H1 (cell line): ENCODE results near the gene PACSIN1. TPM values are rescaled to one million over a fixed set of nuclear protein-coding genes. Genes with fewer than 3 reads are reported as not detected.

ENCODE experiments used
- CTCF ChIA-PET: fragments of 300-600 bp; sonication (Branson Sonifier 250); formaldehyde crosslinking; loops from one replicate; lab custom pipeline; 2021; ENCODE audit not compliant: partially characterized antibody; lab: Charles Lee
- POLR2A ChIA-PET: fragments of 300-600 bp; sonication (Branson Sonifier 250); formaldehyde crosslinking; loops from one replicate; lab custom pipeline; 2021; ENCODE audit warnings: inconsistent platforms; ENCODE audit not compliant: partially characterized antibody; lab: Charles Lee
- DNase-seq, 2 experiments: peaks; one replicate each; pipeline versions ENCODE4 v3.0.0 to v3.0.0-alpha.2; 2010 to 2022; ENCODE audit warnings: low spot score in 2 of 2, low read depth in 1 of 2, mixed read lengths in 1 of 2
- FAIRE-seq: peaks from 2 replicates; lab custom pipeline; 2011; peaks lifted over from hg19 to GRCh38; lab: Jason Lieb, UNC
- H2AFZ ChIP-seq: 2 replicates; pipeline ENCODE4 v1.8.1; 2012; ENCODE audit warnings: low read length, inconsistent platforms
- H2AK5ac ChIP-seq: 2 replicates; pipeline ENCODE4 v1.6.1; 2013; ENCODE audit warnings: low read depth, low read length
- H2BK120ac ChIP-seq: replicated peaks from 2 replicates; pipeline ENCODE3; 2013; ENCODE audit warnings: low read depth, low read length, inconsistent platforms
- H2BK12ac ChIP-seq: 2 replicates; pipeline ENCODE4 v1.6.1; 2013; ENCODE audit warnings: low read depth, low read length
- H2BK15ac ChIP-seq: 2 replicates; pipeline ENCODE4 v1.6.1; 2013; ENCODE audit warnings: low read length
- H2BK20ac ChIP-seq: 2 replicates; pipeline ENCODE4 v1.6.1; 2013; ENCODE audit warnings: low read length
- H2BK5ac ChIP-seq: 2 replicates; pipeline ENCODE4 v1.6.1; 2013; ENCODE audit warnings: low read depth, low read length
- H3K14ac ChIP-seq: 2 replicates; pipeline ENCODE4 v1.6.1; 2013; ENCODE audit warnings: inconsistent platforms; ENCODE audit not compliant: insufficient read length
- H3K18ac ChIP-seq: 2 replicates; pipeline ENCODE4 v1.6.1; 2013; ENCODE audit warnings: low read length; ENCODE audit errors: extremely low read depth
- H3K23ac ChIP-seq: 2 replicates; pipeline ENCODE4 v1.6.1; 2013; ENCODE audit warnings: inconsistent platforms; ENCODE audit not compliant: insufficient read length
- H3K23me2 ChIP-seq: 2 replicates; pipeline ENCODE4 v1.6.1; 2013; ENCODE audit warnings: low read depth, low read length
- H3K27ac ChIP-seq: 2 replicates; pipeline ENCODE4 v1.6.1; 2011; ENCODE audit warnings: low read depth, low read length, inconsistent platforms
- H3K27me3 ChIP-seq, 4 experiments: replicated peaks in 1 of 4; 1 replicate in 1 of 4; 2 replicates in 3 of 4; pipeline versions ENCODE4 v1.6.1 to v1.8.1; 2011 to 2013; ENCODE audit warnings: low read length in 3 of 4, mild to moderate bottlenecking in 3 of 4, inconsistent platforms in 2 of 4, mixed read lengths in 2 of 4, moderate library complexity in 1 of 4; ENCODE audit not compliant: control insufficient read depth in 3 of 4, insufficient read depth in 3 of 4; ENCODE audit errors: extremely low read depth in 1 of 4
- H3K36me3 ChIP-seq, 4 experiments: 2 replicates each; pipeline versions ENCODE4 v1.6.1 to v1.8.1; 2011 to 2013; ENCODE audit warnings: mild to moderate bottlenecking in 4 of 4, low read length in 3 of 4, moderate library complexity in 2 of 4, control low read depth in 1 of 4, inconsistent platforms in 1 of 4; ENCODE audit not compliant: insufficient read depth in 4 of 4, control insufficient read depth in 2 of 4
- H3K4ac ChIP-seq: replicated peaks from 2 replicates; pipeline ENCODE3; 2013; ENCODE audit warnings: low read length, low read depth, mixed read lengths, inconsistent platforms; ENCODE audit not compliant: insufficient read length
- H3K4me1 ChIP-seq, 4 experiments: replicated peaks in 1 of 4; 1 replicate in 1 of 4; 2 replicates in 3 of 4; pipeline versions ENCODE4 v1.6.1 to v1.8.1; 2011 to 2013; ENCODE audit warnings: low read length in 3 of 4, inconsistent platforms in 2 of 4, mixed read lengths in 1 of 4; ENCODE audit not compliant: insufficient read depth in 4 of 4, control insufficient read depth in 3 of 4
- H3K4me2 ChIP-seq, 2 experiments: 2 replicates each; pipeline versions ENCODE4 v1.6.1 to v1.8.1; 2011 to 2013; ENCODE audit warnings: low read depth in 2 of 2, low read length in 2 of 2, control low read depth in 1 of 2, inconsistent platforms in 1 of 2, mild to moderate bottlenecking in 1 of 2; ENCODE audit not compliant: insufficient read depth in 1 of 2
- H3K4me3 ChIP-seq, 4 experiments: fragments of 200-600, 300-600 bp in 1 of 4; sonication (generic), shearing (Covaris generic), sonication (Bioruptor Twin) in 1 of 4; 2 replicates each; pipeline versions ENCODE4 v1.5.1 to v1.8.1; 2011 to 2016; ENCODE audit warnings: low read length in 4 of 4, low read depth in 3 of 4, control low read depth in 2 of 4, inconsistent platforms in 2 of 4, mild to moderate bottlenecking in 2 of 4, mixed read lengths in 1 of 4, moderate library complexity in 1 of 4; ENCODE audit not compliant: insufficient read depth in 2 of 4; ENCODE audit errors: extremely low read depth in 1 of 4
- H3K56ac ChIP-seq: replicated peaks from 2 replicates; pipeline ENCODE3; 2013; ENCODE audit warnings: low read depth, mild to moderate bottlenecking, mixed read lengths, low read length, inconsistent platforms; ENCODE audit not compliant: insufficient read length
- H3K79me1 ChIP-seq: 2 replicates; pipeline ENCODE4 v1.6.1; 2013; ENCODE audit warnings: low read depth, low read length, control low read depth
- H3K79me2 ChIP-seq, 2 experiments: 2 replicates each; pipeline versions ENCODE4 v1.6.1 to v1.8.1; 2012 to 2013; ENCODE audit warnings: low read length in 2 of 2, mild to moderate bottlenecking in 2 of 2, inconsistent platforms in 1 of 2; ENCODE audit not compliant: insufficient read depth in 2 of 2, control insufficient read depth in 1 of 2
- H3K9ac ChIP-seq, 4 experiments: replicated peaks in 1 of 4; 1 replicate in 1 of 4; 2 replicates in 3 of 4; pipeline versions ENCODE4 v1.6.1 to v1.8.1; 2011 to 2013; ENCODE audit warnings: low read depth in 3 of 4, low read length in 3 of 4, control low read depth in 2 of 4, mild to moderate bottlenecking in 2 of 4, moderate library complexity in 2 of 4, inconsistent platforms in 1 of 4; ENCODE audit errors: extremely low read depth in 1 of 4
- H3K9me3 ChIP-seq, 2 experiments: 2 replicates each; pipeline versions ENCODE4 v1.6.1 to v1.8.1; 2012 to 2013; ENCODE audit warnings: mild to moderate bottlenecking in 2 of 2, moderate library complexity in 2 of 2, control low read depth in 1 of 2, inconsistent platforms in 1 of 2, low read depth in 1 of 2, low read length in 1 of 2, mixed read lengths in 1 of 2; ENCODE audit not compliant: insufficient read depth in 2 of 2
- H4K20me1 ChIP-seq, 2 experiments: replicated peaks in 1 of 2; 2 replicates each; pipeline versions ENCODE3 to v1.8.1; 2011 to 2013; ENCODE audit warnings: inconsistent platforms in 2 of 2, low read length in 2 of 2, mild to moderate bottlenecking in 1 of 2; ENCODE audit not compliant: insufficient read depth in 2 of 2, control insufficient read depth in 1 of 2
- H4K5ac ChIP-seq: 2 replicates; pipeline ENCODE4 v1.6.1; 2013; ENCODE audit warnings: low read length, low read depth, mixed read lengths, inconsistent platforms; ENCODE audit not compliant: insufficient read length
- H4K8ac ChIP-seq: 2 replicates; pipeline ENCODE4 v1.8.0; 2013; ENCODE audit warnings: mild to moderate bottlenecking, moderate library complexity, low read length, inconsistent platforms; ENCODE audit not compliant: insufficient read depth; ENCODE audit errors: extremely low read depth
- H4K91ac ChIP-seq: replicated peaks from 2 replicates; pipeline ENCODE3; 2013; ENCODE audit warnings: low read length, mixed read lengths, inconsistent platforms; ENCODE audit not compliant: insufficient read length
- CEBPB ChIP-seq: IDR thresholded peaks from 2 replicates; pipeline ENCODE4 v1.6.1; 2012; ENCODE audit warnings: low read depth, low read length
- EP300 ChIP-seq, 2 experiments: IDR thresholded peaks; 1 replicate in 1 of 2; 2 replicates in 1 of 2; pipeline ENCODE4 v1.6.1; 2011 to 2012; ENCODE audit warnings: low read depth in 2 of 2, low read length in 2 of 2, mild to moderate bottlenecking in 2 of 2, borderline replicate concordance in 1 of 2, inconsistent platforms in 1 of 2, moderate library complexity in 1 of 2
- FOSL1 ChIP-seq: IDR thresholded peaks from 2 replicates; pipeline ENCODE4 v1.6.1; 2011; ENCODE audit warnings: mild to moderate bottlenecking, low read depth, low read length, moderate library complexity; ENCODE audit not compliant: insufficient read depth
- JUN ChIP-seq: IDR thresholded peaks from 2 replicates; pipeline ENCODE4 v1.6.1; 2011; ENCODE audit warnings: low read depth, mild to moderate bottlenecking, improper control_type of control experiment, low read length
- NANOG ChIP-seq: IDR thresholded peaks from 2 replicates; pipeline ENCODE4 v1.6.1; 2011; ENCODE audit warnings: low read length, low read depth, mild to moderate bottlenecking, inconsistent platforms; ENCODE audit not compliant: insufficient read depth, poor library complexity, severe bottlenecking
- PHF8 ChIP-seq: fragments of 200-600 bp; sonication (generic); conservative IDR thresholded peaks from 2 replicates; pipeline ENCODE4 v1.7.1; 2012; ENCODE audit warnings: low read depth, mild to moderate bottlenecking, inconsistent platforms, low read length, moderate library complexity
- POLR2AphosphoS5 ChIP-seq: IDR thresholded peaks from 2 replicates; pipeline ENCODE4 v1.6.1; 2011; ENCODE audit warnings: low read depth, low read length
- SIN3A ChIP-seq, 2 experiments: IDR thresholded peaks in 1 of 2; conservative IDR thresholded peaks in 1 of 2; 2 replicates each; pipeline ENCODE4 v1.6.1; 2011 to 2012; ENCODE audit warnings: low read length in 2 of 2, improper control_type of control experiment in 1 of 2, low read depth in 1 of 2, mild to moderate bottlenecking in 1 of 2
- TAF1 ChIP-seq: IDR thresholded peaks from 2 replicates; pipeline ENCODE4 v1.6.1; 2011; ENCODE audit warnings: mild to moderate bottlenecking, low read depth, low read length
- TAF7 ChIP-seq: optimal IDR thresholded peaks from 2 replicates; pipeline ENCODE3; 2011; ENCODE audit warnings: low read depth, mild to moderate bottlenecking, inconsistent platforms, low read length, moderate library complexity, borderline replicate concordance
- TEAD4 ChIP-seq: IDR thresholded peaks from 2 replicates; pipeline ENCODE4 v1.6.1; 2012; ENCODE audit warnings: low read depth, low read length, inconsistent platforms, mixed read lengths
- WGBS, 2 experiments: shearing (Covaris generic) in 1 of 2; methylation state at CpG; one replicate each; pipeline versions ENCODE4 v1.1.6 to v1.1.7; 2013 to 2015; ENCODE audit warnings: low lambda C conversion rate in 2 of 2, mixed read lengths in 2 of 2, inconsistent platforms in 1 of 2, low coverage in 1 of 2, missing lambda C conversion rate in 1 of 2; ENCODE audit not compliant: insufficient replicate concordance in 2 of 2, insufficient coverage in 1 of 2, insufficient read length in 1 of 2; ENCODE audit errors: extremely low coverage in 1 of 2, missing lambda C conversion rate in 1 of 2; 5-methylcytosine and 5-hydroxymethylcytosine counted together
- polyA plus RNA-seq, 7 experiments: library from polyadenylated mRNA; depleted of rRNA in 3 of 7; stranded (reverse) in 5 of 7; unstranded in 2 of 7; fragments of >200 nt in 5 of 7; fragments of 200-250 nt in 2 of 7; gene quantifications; 1 replicate in 5 of 7; 2 replicates in 1 of 7; 4 replicates in 1 of 7; pipeline versions ENCODE4 v1.2.1 to v1.2.3, GENCODE V29; 2011 to 2013; ENCODE audit warnings: missing spikeins in 2 of 7, mixed read lengths in 2 of 7
- total RNA-seq: library from RNA; stranded (reverse); fragmentation: NEBNext Ultra II Directional; extraction: Animal tissue kit (Norgen Biotek cat#: 25700); gene quantifications from 2 replicates; pipeline ENCODE4 v1.2.1, GENCODE V29; 2021
- TF ChIP-seq, protein P1 (sequence below): IDR thresholded peaks from 2 replicates; pipeline ENCODE4 v1.6.1; 2011; ENCODE audit warnings: low read length, improper control_type of control experiment

The PACSIN1 gene
- total and polyA plus RNA-seq, 2 of the 8 experiments (the other 6 are each of a cell fraction or from before 2014, with no cell fraction given): 5.9 to 11.1 TPM

- H3K14ac ChIP-seq: no peak overlapping the region
- no peaks in the 10 kb centered on the region for H3K23me2 ChIP-seq
- H2BK20ac ChIP-seq: no peak overlapping the region
- H4K91ac ChIP-seq: no peak overlapping the region
- no peak overlapping the region for H3K4me2 ChIP-seq
- H2BK15ac ChIP-seq: 0 out of 2 replicates have a peak overlapping the region, but pooled peaks have one; percentile 72
- no peaks in the 10 kb centered on the region for H3K36me3 ChIP-seq
- no peak overlapping the region; the same call in 1 of the 2 replicates for H3K18ac ChIP-seq
- ChIA-PET CTCF (interaction anchor here (0.7 to 5.7 kb wide), 8 partner anchors 9 to 285 kb away, joined by 3 to 31 read pairs (median 4); no protein-coding TSS in a partner anchor), POLR2A (interaction anchor here (1.3 to 4.5 kb wide), 6 partner anchors 11 to 31 kb away, joined by 3 to 35 read pairs (median 4); partner anchors contain the start of gene RPS10)
- peak in 1 of 2 experiments; percentile 75 for DNase-seq
- H4K8ac ChIP-seq: no peak overlapping the region
- FAIRE-seq: no peak
- H3K9ac ChIP-seq: no peak overlapping the region; a peak in 1 of 7 replicates
- H3K79me2 ChIP-seq: no peaks in the 10 kb centered on the region
- 45% methylated on average over 5 of the region's 5 CpGs; no CpG with 5 or more reads in 1 of the 2 experiments for WGBS, 2 experiments
- H3K23ac ChIP-seq: no peak overlapping the region
- no peak overlapping the region for H2AK5ac ChIP-seq
- H3K4ac ChIP-seq: no peak overlapping the region
- no peaks in the 10 kb centered on the region; the same call in 1 of the 2 replicates for H3K79me1 ChIP-seq
- H3K27ac ChIP-seq: no peak overlapping the region
- no peak overlapping the region for H2BK120ac ChIP-seq
- H2BK12ac ChIP-seq: peak overlapping the region; percentile 87; the same call in 1 of the 2 replicates
- no peak overlapping the region for H3K4me3 ChIP-seq
- peak overlapping the region; percentile 94 for H2AFZ ChIP-seq
- no peak overlapping the region for H3K56ac ChIP-seq
- 0 out of 2 replicates have a peak overlapping the region, but pooled peaks have one; percentile 24 for H2BK5ac ChIP-seq
- no peak overlapping the region for H4K5ac ChIP-seq
- peaks cover 0 to 5% (median 0%) of the 10 kb centered on the region in 4 experiments; a peak in 2 of 7 replicates for H3K4me1 ChIP-seq
- H4K20me1 ChIP-seq: no peaks in the 10 kb centered on the region
- no peaks in the 10 kb centered on the region for H3K27me3 ChIP-seq
- 0 out of 4 replicates have a peak, but pooled peaks cover 0 to 5% of the 10 kb centered on the region in 2 experiments for H3K9me3 ChIP-seq
- TF ChIP-seq, protein P1, sequence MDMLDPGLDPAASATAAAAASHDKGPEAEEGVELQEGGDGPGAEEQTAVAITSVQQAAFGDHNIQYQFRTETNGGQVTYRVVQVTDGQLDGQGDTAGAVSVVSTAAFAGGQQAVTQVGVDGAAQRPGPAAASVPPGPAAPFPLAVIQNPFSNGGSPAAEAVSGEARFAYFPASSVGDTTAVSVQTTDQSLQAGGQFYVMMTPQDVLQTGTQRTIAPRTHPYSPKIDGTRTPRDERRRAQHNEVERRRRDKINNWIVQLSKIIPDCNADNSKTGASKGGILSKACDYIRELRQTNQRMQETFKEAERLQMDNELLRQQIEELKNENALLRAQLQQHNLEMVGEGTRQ: no peak
- no peak for TF ChIP-seq PHF8
- TF ChIP-seq EP300 (IDR thresholded peaks at IDR 0.05; ENCODE audit: borderline replicate concordance in 1 of 2, low read depth in 2 of 2, low read length in 2 of 2): no peak
- no peak for TF ChIP-seq TAF7
- TF ChIP-seq POLR2AphosphoS5: no peak
- TF ChIP-seq SIN3A (conservative IDR thresholded peaks at IDR 0.05 in 1 of 2, IDR thresholded peaks at IDR 0.05 in 1 of 2; ENCODE audit: low read depth in 1 of 2, low read length in 2 of 2): no peak
- TF ChIP-seq JUN: no peak
- TF ChIP-seq TAF1: no peak
- no peak for TF ChIP-seq CEBPB
- TF ChIP-seq NANOG: no peak
- no peak for TF ChIP-seq FOSL1
- no peak for TF ChIP-seq TEAD4
These were observed 18.0 kb upstream of the PACSIN1 start for GRCh38 chr6:34447910-34448309.
